HCT116 (cell line): ENCODE data around the gene SEPTIN12. TPM values are rescaled to one million over a fixed set of nuclear protein-coding genes. Genes with fewer than 3 reads are reported as not detected.

ENCODE experiments used
- ATAC-seq: fragments of 200-7000 bp; cut with Tn5 transposase; 2 replicates; pipeline ENCODE4 v1.9.1; 2020; ENCODE audit warnings: mild to moderate bottlenecking, moderate library complexity
- BruUV-seq: library from RNA; stranded (reverse); fragments of 400-500 nt; replicated peaks from 2 replicates; lab custom pipeline; 2021; lab: Mats Ljungman, UMichigan
- CTCF ChIA-PET: fragments of 300-600 bp; sonication (Branson Sonifier 250); formaldehyde crosslinking; loops from one replicate; lab custom pipeline; 2021; ENCODE audit warnings: antibody characterized with exemption; lab: Charles Lee
- POLR2A ChIA-PET: fragments of 300-600, 350-600 bp; sonication (Branson Sonifier 250); formaldehyde crosslinking; loops from one replicate; lab custom pipeline; 2021; ENCODE audit warnings: antibody characterized with exemption; lab: Charles Lee
- RAD21 ChIA-PET, 2 experiments: fragments of 300-600 bp; sonication (Branson Sonifier 250); formaldehyde crosslinking; loops; one replicate each; lab custom pipeline; 2023; ENCODE audit warnings: low total read pairs in 2 of 2; ENCODE audit not compliant: uncharacterized antibody in 2 of 2, unreplicated experiment in 2 of 2, low non-redundant PET in 1 of 2; lab: Charles Lee
- DNase-seq: peaks from one replicate; pipeline ENCODE4 v3.0.0-alpha.2; 2010; ENCODE audit warnings: low read depth, low spot score
- H2AFZ ChIP-seq: fragments of 200-600 bp; shearing (Covaris generic), sonication (generic); 2 replicates; pipeline ENCODE4 v1.6.1; 2017; ENCODE audit warnings: low read depth, mixed run types, mixed read lengths, antibody characterized with exemption, low read length; ENCODE audit not compliant: poor library complexity, severe bottlenecking
- H3K27ac ChIP-seq: 2 replicates; pipeline ENCODE4 v1.5.1; 2012; ENCODE audit warnings: low read depth, low read length
- H3K27me3 ChIP-seq: fragments of 200-600 bp; sonication (generic); 2 replicates; pipeline ENCODE4 v1.6.1; 2016; ENCODE audit warnings: mixed run types, low read length, mixed read lengths; ENCODE audit not compliant: insufficient read depth
- H3K36me3 ChIP-seq, 2 experiments: fragments of 200-500 bp in 1 of 2; fragments of 200-600 bp in 1 of 2; sonication (Bioruptor generic) in 1 of 2; sonication (generic) in 1 of 2; 2 replicates each; pipeline versions ENCODE4 v1.5.1 to v1.6.1; 2014 to 2016; ENCODE audit warnings: low read length in 2 of 2, inconsistent platforms in 1 of 2, mixed read lengths in 1 of 2, mixed run types in 1 of 2; ENCODE audit not compliant: insufficient read depth in 2 of 2, control insufficient read depth in 1 of 2
- H3K4me1 ChIP-seq, 2 experiments: fragments of 200-600 bp in 1 of 2; sonication (generic) in 1 of 2; 2 replicates each; pipeline versions ENCODE4 v1.5.1 to v1.6.1; 2012 to 2017; ENCODE audit warnings: low read length in 2 of 2, inconsistent platforms in 1 of 2, mild to moderate bottlenecking in 1 of 2, mixed read lengths in 1 of 2, mixed run types in 1 of 2, moderate library complexity in 1 of 2; ENCODE audit not compliant: insufficient read depth in 2 of 2, control insufficient read depth in 1 of 2
- H3K4me2 ChIP-seq: fragments of 200-600 bp; sonication (generic); 2 replicates; pipeline ENCODE4 v1.6.1; 2017; ENCODE audit warnings: mixed run types, low read length, mixed read lengths
- H3K4me3 ChIP-seq, 2 experiments: fragments of 200-600 bp in 1 of 2; sonication (generic) in 1 of 2; replicated peaks in 1 of 2; 2 replicates each; pipeline ENCODE4 v1.5.1; 2011 to 2016; ENCODE audit warnings: low read length in 2 of 2, control low read depth in 1 of 2, low read depth in 1 of 2, mild to moderate bottlenecking in 1 of 2, mixed read lengths in 1 of 2, mixed run types in 1 of 2
- H3K79me2 ChIP-seq: fragments of 200-600 bp; sonication (generic); 2 replicates; pipeline ENCODE4 v1.6.1; 2017; ENCODE audit warnings: mild to moderate bottlenecking, mixed run types, low read length, moderate library complexity, mixed read lengths; ENCODE audit not compliant: insufficient read depth
- H3K9ac ChIP-seq: fragments of 200-600 bp; sonication (generic); 2 replicates; pipeline ENCODE4 v1.6.1; 2016; ENCODE audit warnings: low read length, mixed read lengths
- H3K9me2 ChIP-seq: fragments of 200-600 bp; sonication (generic), shearing (Covaris generic); 2 replicates; pipeline ENCODE4 v1.6.1; 2017; ENCODE audit warnings: mixed run types, mild to moderate bottlenecking, moderate library complexity; ENCODE audit not compliant: insufficient read depth
- H3K9me3 ChIP-seq, 2 experiments: fragments of 200-500 bp in 1 of 2; fragments of 200-600 bp in 1 of 2; sonication (Bioruptor generic) in 1 of 2; sonication (generic) in 1 of 2; 2 replicates each; pipeline ENCODE4 v1.6.1; 2014 to 2017; ENCODE audit warnings: low read length in 2 of 2, mixed read lengths in 2 of 2, inconsistent platforms in 1 of 2, low read depth in 1 of 2, mild to moderate bottlenecking in 1 of 2, mixed run types in 1 of 2, moderate library complexity in 1 of 2; ENCODE audit not compliant: control insufficient read depth in 1 of 2, insufficient read depth in 1 of 2
- H4K20me1 ChIP-seq: fragments of 200-600 bp; sonication (generic), shearing (Covaris generic); 2 replicates; pipeline ENCODE4 v1.6.1; 2017; ENCODE audit warnings: mixed run types, mild to moderate bottlenecking, moderate library complexity; ENCODE audit not compliant: insufficient read depth
- CEBPB ChIP-seq: IDR thresholded peaks from 2 replicates; pipeline ENCODE4 v1.6.1; 2012; ENCODE audit warnings: low read depth
- CTCF ChIP-seq, 3 experiments: fragments of 200-600 bp in 1 of 3; sonication (generic) in 1 of 3; IDR thresholded peaks in 2 of 3; conservative IDR thresholded peaks in 1 of 3; 2 replicates each; pipeline ENCODE4 v1.5.1; 2012 to 2017; ENCODE audit warnings: low read depth in 2 of 3, low read length in 2 of 3, antibody characterized with exemption in 1 of 3, borderline replicate concordance in 1 of 3, control low read depth in 1 of 3, mild to moderate bottlenecking in 1 of 3, mixed read lengths in 1 of 3, mixed run types in 1 of 3, moderate library complexity in 1 of 3; ENCODE audit not compliant: insufficient read depth in 1 of 3
- EGR1 ChIP-seq: IDR thresholded peaks from 2 replicates; pipeline ENCODE4 v1.6.1; 2012; ENCODE audit warnings: low read depth
- ELF1 ChIP-seq: IDR thresholded peaks from 2 replicates; pipeline ENCODE4 v1.6.1; 2012; ENCODE audit warnings: low read depth, borderline replicate concordance
- POLR2AphosphoS5 ChIP-seq: IDR thresholded peaks from 2 replicates; pipeline ENCODE4 v1.6.1; 2011; ENCODE audit warnings: mild to moderate bottlenecking, low read depth, low read length, moderate library complexity
- RAD21 ChIP-seq: IDR thresholded peaks from 2 replicates; pipeline ENCODE4 v1.6.1; 2012; ENCODE audit warnings: low read depth, mild to moderate bottlenecking
- REST ChIP-seq: IDR thresholded peaks from 2 replicates; pipeline ENCODE4 v1.6.1; 2012; ENCODE audit warnings: low read depth
- SIN3A ChIP-seq: IDR thresholded peaks from 2 replicates; pipeline ENCODE4 v1.6.1; 2012; ENCODE audit warnings: low read depth
- SP1 ChIP-seq: IDR thresholded peaks from 2 replicates; pipeline ENCODE4 v1.6.1; 2012; ENCODE audit warnings: low read depth
- SRF ChIP-seq: IDR thresholded peaks from 2 replicates; pipeline ENCODE4 v1.6.1; 2012; ENCODE audit warnings: low read depth
- YY1 ChIP-seq: IDR thresholded peaks from 2 replicates; pipeline ENCODE4 v1.6.1; 2011; ENCODE audit warnings: low read length, low read depth, moderate library complexity, mild to moderate bottlenecking; ENCODE audit not compliant: insufficient replicate concordance; ENCODE audit errors: extremely low read depth
- ZNF274 ChIP-seq: fragments of 200-500 bp; sonication (Bioruptor generic); IDR thresholded peaks from 2 replicates; pipeline ENCODE4 v1.6.1; 2014; ENCODE audit warnings: mild to moderate bottlenecking, low read depth, low read length, inconsistent platforms
- intact Hi-C: fragments of 100-400 bp; cut with micrococcal nuclease; formaldehyde crosslinking; loops from 2 replicates; pipeline ENCODE4 v1.10.0; 2022
- total RNA-seq: library from RNA; stranded (reverse); gene quantifications from one replicate; pipeline ENCODE4 v1.2.1, GENCODE V29; 2021; ENCODE audit not compliant: unreplicated experiment

SEPTIN12 gene
- total RNA-seq, 1 experiment from 2014 or later = not detected

GRCh38 chr16:4825196-4825595, 37.1 kb upstream of the SEPTIN12 start (continued):
- TF ChIP-seq REST = no peak
- no peak for TF ChIP-seq ZNF274
- no peak for TF ChIP-seq SIN3A
- no peak for TF ChIP-seq CEBPB
- no peak for TF ChIP-seq SP1

GRCh38 chr16:4820652-4821051, 32.5 kb upstream of the SEPTIN12 start:
- no TSS peak for BruUV-seq
- Histone ChIP-seq H4K20me1 (no peaks in the 10 kb centered on the region), H3K27me3 (no peaks in the 10 kb centered on the region), H3K4me2 (no peak overlapping the region), H3K36me3 (peaks cover 48 to 56% of the 10 kb centered on the region in 2 experiments), H3K9ac (no peak overlapping the region), H3K4me3 (no peak overlapping the region), H3K9me2 (no peaks in the 10 kb centered on the region), H3K9me3 (no peaks in the 10 kb centered on the region), H3K79me2 (no peaks in the 10 kb centered on the region), H3K27ac (no peak overlapping the region), H3K4me1 (no peaks in the 10 kb centered on the region), H2AFZ (no peak overlapping the region)
- intact Hi-C loops = no loop called here
- POLR2A ChIA-PET = no interaction called here
- RAD21 ChIA-PET = no interaction called here
- no peak for ATAC-seq
- CTCF ChIA-PET = no interaction called here
- TF ChIP-seq CTCF (IDR thresholded peaks at IDR 0.05 in 2 of 3, conservative IDR thresholded peaks at IDR 0.05 in 1 of 3; ENCODE audit: borderline replicate concordance in 1 of 3, insufficient read depth in 1 of 3, low read depth in 2 of 3, low read length in 2 of 3) (no peak), SRF (no peak), EGR1 (no peak), YY1 (no peak), REST (no peak), ELF1 (no peak), POLR2AphosphoS5 (no peak), RAD21 (no peak)
- no peak for DNase-seq
